ENCODE measurements around the gene TMEM8B.
"Not testable (repeated sequence)": the region's sequence is repeated elsewhere in the genome, so short reads cannot be mapped to it uniquely, and the experiment has no call there.

The TMEM8B gene

DNA sequence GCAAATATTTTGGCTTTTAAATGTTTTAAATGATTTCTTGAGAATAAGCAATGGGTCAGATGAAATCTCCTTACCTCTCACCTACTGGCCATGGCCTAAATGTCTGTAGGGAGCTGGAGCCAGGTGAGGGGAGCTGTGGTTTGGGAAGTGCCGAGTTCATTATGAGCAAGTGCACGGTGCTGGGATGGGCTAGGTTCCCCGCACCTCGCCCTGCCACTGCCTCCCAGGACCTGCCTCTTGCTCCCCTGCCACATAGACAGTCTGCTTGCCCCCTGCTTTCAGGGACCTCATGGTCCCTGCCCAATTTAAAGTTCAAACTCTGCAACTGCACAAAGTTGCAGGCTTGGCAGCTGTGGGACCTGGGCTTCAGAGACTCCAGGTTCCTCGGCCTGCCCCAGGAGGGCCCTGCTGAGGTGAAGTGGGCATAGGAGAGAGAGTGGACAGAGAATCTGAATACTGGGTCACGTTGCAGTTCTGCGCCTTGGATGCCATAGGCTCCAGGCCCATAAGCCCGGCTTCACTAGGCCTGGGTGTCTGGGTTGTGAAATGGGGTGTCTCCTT is 35.7 kb downstream of the TMEM8B start:
- no peak for DNase-seq (ENCODE audit: low read depth)

DNA sequence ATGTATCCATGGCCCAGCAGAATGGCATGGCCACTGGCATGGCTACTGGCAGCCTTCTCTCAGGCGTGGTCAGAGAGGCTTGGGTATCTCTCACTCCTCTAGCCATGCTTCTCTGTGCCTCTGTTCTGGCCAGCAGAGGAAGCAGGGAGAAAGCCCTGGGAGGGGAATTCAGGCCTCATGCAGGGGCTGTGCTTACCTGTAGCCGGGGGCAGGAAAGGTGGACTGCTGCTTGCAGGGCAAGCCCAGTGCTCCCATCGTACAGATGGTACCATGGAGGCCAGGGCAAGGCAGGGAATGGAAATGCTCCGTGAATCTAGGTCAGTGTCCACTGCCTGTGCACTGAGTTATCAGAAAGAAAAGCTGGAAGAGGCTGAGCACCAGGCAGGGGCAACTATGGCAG is 38.5 kb downstream of the TMEM8B start:
- DNase-seq (ENCODE audit: low read depth), result no peak

DNA sequence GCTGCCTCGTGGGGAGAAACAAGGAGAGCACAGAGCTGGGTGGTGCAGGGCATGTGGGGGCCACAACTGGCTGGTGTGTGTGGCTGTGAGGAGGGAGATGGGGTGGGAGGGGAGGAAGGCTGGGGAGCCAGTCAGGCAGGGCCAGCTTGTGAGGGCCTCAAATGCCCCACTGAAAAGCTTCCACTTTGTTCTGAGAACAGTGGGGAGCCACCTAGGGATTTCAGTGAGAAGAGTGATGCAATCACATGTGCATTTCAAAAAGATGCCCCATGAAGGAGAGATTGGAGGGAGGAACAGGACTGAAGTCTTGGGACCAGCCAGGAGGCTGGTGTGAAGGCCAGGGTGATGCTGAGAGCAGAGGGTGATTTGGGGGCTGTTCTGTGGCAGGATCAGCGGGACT is 39.9 kb downstream of the TMEM8B start:
- DNase-seq (ENCODE audit: low read depth), result no peak

DNA sequence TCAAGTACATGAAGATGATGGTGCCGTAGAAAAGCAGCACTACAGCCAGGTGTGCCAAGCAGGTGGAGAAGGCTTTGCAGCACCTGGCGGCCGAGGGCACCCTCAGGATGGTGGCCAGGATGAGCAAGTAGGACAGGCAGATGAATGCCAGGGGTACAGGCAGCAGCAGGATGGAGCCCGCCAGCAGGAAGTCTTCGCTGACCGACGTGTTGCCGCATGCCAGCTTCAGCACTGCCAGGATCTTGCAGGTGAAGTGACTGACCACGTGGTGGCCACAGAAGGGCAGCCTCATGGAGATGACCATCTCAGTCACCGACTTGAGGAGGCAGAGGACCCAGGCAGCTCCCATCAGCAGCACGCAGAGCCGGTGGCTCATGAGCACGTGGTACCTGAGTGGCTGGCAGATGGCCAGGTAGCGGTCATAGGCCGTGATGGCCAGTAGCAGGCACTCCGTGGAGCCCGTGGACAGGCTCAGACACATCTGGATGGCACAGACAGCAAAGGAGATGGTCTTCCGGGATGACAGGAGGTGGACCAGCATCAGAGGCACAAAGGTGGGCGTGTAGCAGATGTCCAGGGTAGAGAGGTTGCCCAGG is 40.7 kb downstream of the TMEM8B start:
- no peak for DNase-seq (ENCODE audit: low read depth)

DNA sequence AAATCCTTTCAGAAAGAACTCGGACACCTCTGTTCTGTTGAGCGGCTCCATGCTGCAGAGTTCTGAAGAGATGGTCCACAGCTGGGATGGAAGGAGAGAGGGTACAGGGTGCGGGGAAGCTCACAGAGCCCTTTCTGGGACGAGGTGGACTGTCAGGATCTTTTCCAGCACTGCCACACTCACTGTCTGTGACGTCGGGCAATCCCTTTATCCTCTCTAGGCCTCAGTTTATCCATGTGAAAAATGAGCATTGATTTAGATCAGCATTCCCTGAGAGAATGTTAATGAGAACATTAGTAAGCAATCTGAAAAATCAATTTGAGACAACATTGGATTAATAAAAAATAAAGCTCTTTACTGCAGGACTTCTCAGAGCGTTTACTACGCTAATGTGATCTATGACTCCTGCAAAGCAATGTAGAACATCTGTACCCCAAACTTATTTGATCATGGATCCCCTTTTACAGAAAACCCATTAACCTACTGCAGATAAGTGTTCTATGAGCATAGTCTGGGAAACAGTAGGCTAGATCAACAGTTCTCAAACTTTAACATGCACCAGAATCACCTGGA is 41.4 kb downstream of the TMEM8B start, which contains the start of gene OR13J1:
Gene OR13J1, minus strand, starts transcription at position 51 of the 573 bp plus-strand sequence. Its CDS starts 0 bp downstream, at position 51.
- no peak for DNase-seq (ENCODE audit: low read depth)

DNA sequence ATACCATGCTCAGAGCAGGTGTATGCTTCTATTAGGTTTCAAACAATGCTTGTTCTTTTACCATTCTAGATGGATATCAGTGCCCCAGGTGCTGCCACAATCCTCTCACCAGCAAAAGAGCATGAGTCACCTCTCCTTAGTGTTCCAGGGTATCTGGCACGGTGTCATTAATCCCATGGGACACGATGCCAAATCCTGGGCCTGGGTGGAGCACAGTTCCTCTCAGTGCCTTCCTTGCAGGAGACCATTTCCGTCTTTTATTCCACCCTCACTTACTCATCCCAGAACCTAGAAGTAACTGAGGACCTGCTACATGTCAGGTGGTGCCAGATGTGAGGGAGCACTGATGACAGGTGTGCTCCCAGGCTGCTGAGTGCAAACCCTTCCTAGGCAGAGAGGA is 42.5 kb downstream of the TMEM8B start:
- no peak for DNase-seq (ENCODE audit: low read depth)

DNA sequence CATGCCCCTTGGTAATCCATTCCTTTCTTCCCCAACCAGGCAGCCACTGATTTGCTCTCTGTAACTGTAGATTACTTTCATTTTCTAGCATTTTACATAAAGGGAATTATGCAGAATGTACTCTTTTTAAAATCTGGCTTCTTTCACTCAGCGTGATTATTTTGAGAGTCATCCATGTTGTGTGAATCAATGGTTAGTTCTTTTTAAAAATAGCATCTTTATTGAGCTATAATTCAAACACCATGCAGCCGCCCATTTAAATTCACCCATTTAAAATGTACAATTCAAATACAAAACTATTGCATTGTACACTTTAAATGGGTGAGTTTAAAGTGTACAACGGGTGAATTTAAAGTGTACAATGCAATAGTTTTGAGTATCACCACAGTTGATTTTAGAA is 43.5 kb downstream of the TMEM8B start:
- DNase-seq (ENCODE audit: low read depth), result no peak

DNA sequence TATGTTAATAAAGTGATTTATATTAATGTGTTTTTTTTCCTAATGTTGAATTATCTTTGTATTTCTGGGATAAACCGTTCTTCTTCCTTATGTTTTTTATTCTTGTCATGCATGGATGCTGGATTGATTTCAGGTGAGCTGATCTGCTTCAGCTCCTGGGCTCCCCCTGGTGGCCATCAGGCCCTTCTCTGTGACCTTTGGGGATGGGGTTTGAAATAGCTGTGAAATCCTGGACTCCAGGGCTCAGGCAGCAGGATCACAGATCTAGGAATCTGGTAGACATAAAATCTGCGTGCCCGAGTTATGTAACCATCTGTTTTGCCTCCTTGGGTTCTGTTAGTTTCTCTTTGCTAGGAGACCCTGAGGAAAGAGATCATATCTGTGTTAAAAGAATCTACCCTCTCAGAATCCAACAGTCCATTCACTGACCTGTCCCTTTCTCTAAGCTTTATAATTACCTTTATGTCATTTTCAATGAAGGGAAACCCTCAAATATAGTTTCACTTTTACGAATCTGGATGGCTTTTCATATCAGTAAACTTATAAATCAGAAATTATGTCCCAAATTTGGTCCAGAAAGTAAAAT is 53.3 kb downstream of the TMEM8B start:
- DNase-seq (ENCODE audit: low read depth), result peak; percentile 73

DNA sequence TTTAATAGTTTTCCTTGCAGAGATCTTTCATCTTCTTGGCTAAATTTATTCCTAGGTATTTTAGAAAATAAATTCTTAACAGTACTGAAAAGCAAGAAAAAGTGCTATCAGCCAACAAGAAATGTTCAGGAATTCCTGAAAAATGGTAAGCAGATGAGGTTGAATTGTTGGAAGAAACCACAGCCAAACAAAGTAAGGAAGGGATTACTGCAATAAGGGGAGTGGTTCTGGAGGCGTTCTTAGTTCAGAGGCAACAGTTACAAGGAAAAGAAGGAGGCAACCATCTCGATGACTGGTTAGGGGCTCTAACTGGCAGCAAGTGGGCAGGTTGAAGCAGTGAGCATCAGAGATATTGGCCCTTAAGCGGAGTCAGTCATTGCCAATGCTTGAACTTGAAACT is 54.0 kb downstream of the TMEM8B start:
- no peak for DNase-seq (ENCODE audit: low read depth)

DNA sequence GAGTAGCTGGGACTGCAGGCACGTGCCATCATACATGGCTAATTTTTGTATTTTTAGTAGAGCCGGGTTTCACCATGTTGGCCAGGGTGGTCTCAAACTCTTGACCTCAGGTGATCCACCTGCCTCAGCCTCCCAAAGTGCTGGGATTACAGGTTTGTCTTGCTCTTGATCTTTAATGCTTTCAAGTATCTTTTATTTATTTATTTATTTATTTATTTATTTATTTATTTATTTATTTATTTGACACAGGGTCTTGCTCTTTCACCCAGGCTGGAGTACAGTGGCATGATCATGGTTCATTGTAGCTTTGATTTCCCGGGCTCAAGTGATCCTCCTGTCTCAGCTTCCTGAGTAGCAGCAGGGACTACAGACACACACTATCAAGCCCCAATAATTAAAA is 55.9 kb downstream of the TMEM8B start:
- not testable (repeated sequence) for DNase-seq (ENCODE audit: low read depth)

DNA sequence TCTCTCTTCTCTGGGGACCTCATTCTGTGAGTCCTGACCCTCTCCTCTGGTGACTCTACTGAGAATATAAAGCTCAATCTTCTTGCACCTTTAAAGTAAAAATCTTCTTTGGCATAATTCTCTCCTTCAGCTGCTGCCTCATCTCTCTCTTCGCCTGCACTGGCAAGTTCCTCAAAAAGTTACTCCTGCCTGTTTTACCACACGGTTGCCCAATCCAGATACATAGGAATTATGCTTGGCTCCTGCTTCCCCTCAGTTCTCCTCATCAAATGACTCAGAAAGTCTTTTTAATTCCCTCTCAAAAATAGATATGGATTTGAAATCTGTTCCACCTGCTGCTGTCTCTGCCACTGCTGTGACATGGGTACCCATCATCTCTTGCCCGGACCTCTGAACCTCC is 62.6 kb downstream of the TMEM8B start:
- DNase-seq (ENCODE audit: low read depth), result no peak

DNA sequence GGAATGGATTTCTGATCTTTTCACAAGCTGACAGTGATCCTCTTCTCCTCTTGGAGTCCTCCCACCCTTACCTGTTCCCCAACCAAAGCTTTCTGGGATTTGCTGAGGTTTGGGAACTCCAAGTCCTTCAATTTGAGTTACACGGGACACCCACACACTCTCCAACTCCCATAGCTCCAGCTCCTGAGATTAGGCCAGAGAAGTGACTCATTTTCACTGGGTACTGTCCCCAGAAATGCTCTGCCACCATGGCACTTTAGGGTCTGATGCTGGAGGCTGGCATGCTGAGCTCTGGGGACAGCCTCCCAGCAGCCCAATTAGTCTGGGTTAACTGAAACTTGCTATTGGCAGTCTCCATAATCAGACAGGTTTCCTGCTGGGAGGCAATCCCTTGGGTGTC is 63.0 kb downstream of the TMEM8B start:
- DNase-seq (ENCODE audit: low read depth), result no peak

DNA sequence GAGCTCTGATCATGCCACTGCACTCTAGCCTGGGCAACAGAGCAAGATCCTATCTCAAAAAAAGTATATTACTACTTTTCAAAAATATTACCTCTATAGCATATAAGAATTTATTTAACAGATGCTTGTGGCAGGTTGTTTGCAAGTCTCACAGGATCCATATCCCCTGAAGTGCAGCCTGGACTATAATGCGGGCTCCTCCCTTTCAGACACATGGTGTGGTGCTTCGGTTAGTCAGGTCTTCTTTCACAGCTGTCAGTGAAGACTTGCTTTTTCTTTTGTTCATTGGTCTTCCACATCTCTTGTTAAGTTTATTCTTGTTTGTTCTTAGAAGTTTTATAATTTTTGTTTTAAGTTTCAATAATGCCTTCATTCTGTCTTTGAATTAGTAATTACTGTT is 67.5 kb downstream of the TMEM8B start:
- no peak for DNase-seq (ENCODE audit: low read depth)

DNA sequence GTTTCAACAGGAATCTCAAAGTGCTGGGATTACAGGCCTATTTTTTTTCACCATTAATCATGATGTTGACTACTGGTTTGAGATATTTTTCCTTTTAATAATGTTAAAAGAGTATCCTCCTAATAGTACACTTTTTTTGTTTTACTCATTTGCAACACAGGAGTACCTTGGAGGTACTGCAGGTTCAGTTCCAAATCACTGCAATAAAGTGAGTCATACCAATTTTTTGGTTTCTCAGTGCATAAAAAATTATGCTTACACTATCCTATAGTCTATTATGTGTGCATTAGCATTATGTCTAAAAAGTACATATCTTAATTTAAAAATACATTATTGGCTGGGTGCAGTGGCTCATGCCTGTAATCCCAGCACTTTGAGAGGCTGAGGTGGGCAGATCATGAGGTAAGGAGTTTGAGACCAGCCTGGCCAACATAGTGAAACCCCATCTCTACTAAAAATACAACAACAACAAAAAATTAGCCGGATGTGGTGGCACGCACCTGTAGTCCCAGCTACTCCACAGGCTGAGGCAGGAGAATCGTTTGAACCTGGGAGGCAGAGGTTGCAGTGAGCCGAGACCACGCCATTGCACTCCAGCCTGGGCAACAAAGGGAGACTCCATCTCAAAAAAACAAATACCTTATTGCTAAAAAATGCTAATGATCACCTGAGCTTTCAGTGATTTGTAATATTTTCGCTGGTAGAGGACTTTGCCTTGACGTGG is 68.5 kb downstream of the TMEM8B start:
- not testable (repeated sequence) for DNase-seq (ENCODE audit: low read depth)

DNA sequence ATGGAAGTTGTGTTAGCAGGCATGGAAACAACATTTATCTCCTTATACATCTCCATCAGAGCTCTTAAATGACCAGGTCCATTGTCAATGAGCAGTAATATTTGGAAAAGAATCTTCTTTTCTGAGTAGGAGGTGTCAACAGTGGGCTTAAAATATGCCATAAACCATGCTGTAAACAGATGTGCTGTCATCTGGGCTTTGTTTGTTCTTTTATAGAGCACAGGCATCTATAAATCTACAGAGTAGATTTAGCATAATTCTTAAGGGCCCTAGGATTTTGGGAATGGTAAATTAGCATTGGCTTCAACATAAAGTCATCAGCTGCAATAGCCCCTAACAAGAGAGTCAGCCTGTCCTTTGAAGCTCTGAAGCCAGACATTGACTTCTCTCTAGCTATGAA is 69.3 kb downstream of the TMEM8B start:
- no peak for DNase-seq (ENCODE audit: low read depth)

DNA sequence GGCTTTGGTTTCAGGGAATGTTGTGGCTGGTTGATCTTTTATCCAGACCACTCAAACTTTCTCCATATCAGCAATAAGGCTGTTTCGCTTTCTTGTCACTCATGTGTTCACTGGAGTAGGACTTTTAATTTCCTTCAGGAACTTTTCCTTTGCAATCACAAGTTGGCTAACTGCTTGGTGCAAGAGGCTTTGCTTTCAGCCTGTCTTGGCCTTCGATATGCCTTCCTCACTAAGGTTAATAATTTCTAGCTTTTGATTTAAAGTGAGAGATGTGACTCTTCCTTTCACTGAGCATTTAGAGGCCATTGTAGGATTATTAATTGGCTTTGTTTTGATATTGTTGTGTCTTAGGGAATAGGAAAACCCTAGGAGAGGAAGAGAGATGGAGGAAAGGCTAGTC is 70.0 kb downstream of the TMEM8B start:
- no peak for DNase-seq (ENCODE audit: low read depth)

DNA sequence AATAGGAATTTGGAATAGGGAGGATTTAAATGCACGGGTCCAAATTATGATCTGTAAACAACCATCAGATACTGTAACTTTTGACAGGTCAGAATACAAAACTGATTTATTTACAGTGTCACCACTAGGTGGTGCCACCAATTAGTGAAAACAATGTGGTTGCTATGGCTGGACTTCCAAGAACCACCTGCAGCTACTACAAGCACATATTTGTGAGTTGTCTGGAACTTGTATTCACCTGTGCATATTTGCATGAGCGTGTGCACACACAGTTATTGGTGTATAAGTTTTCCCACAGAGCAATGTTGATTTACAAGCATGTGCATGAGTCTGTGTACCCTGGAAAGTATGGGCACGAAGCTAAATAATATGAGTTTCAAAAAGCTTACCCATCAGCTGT is 74.0 kb downstream of the TMEM8B start:
- DNase-seq (ENCODE audit: low read depth), result no peak

DNA sequence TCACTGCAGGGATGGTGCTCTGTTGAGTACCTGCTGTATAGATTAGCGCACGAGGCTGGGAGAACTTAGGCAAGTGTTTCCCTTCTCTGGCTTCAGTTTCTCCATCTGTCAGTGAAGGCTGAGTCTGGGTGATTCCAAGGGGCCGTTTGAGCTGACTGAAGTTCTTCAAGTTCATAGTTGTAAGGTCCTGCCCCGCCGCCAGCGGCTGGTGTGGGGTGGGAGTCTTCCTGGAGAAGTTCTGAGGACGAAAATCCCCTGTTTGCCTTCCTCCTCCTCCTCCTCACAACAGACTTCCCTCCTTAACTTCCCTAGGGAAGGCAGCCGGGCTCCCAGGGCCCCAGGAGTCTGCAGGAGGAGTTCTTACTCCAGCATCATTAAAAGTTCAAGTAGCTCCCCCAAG is 75.3 kb downstream of the TMEM8B start:
- no peak for DNase-seq (ENCODE audit: low read depth)

DNA sequence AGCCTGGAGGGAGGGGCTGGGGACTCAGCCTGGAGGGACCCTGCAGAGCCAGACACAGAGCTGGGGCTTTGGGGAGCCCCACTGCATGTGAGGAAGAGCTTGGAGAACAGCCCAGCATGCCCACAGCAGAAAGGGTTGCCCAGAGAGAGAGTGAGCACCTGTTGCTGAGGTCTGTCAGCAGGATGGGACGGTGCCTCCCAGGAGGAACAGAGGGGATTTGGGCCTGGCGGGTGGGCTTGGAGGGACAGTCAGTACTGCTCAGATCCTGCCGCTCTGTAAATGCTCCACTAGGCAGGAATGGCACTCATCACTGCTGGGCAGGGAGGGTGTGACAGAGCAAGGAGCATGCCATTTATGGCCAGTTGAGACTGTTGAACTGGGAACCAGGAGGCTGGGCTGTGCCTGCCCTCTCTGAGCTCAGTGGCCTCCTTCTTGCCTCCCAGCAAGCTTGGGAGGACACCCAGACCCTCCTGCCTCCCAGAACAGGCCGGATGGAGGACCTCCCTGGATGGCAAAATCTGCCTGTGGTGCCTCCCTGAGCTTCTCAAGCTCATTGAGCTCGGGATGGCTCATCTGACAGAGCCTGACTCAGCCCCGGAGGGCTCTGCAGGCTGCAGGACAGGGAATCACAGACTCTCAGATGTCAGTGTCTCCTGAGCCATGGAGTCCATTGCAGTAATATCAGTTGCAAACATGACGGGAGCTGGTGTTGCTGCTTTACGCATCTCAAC is 76.2 kb downstream of the TMEM8B start:
- DNase-seq (ENCODE audit: low read depth), result no peak

DNA sequence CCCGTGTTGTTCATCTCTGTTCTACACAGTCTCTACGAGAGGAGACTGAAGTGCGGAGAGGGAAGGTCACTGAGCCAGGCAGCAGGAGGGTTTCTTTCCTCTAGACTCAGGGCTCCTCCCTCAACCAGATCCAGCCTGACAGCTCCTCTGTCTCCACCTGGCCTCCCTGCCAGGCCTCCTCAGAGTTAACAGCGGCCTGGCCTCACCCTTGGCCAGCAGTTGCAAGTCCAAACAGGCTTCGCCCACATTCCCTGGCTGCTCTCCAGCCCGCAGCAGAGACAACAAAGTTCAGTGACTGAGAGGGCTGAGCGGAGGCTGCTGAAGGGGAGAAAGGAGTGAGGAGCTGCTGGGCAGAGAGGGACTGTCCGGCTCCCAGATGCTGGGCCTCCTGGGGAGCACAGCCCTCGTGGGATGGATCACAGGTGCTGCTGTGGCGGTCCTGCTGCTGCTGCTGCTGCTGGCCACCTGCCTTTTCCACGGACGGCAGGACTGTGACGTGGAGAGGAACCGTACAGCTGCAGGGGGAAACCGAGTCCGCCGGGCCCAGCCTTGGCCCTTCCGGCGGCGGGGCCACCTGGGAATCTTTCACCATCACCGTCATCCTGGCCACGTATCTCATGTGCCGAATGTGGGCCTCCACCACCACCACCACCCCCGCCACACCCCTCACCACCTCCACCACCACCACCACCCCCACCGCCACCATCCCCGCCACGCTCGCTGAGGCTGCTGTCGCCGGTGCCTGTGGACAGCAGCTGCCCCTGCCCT is 77.1 kb downstream of the TMEM8B start, which contains the start of gene HRCT1:
Gene HRCT1, plus strand, starts transcription at position 291 of the 768 bp plus-strand sequence. Its CDS starts 86 bp downstream, at position 377.
- no peak for DNase-seq (ENCODE audit: low read depth)
